A549 treated with CpdA at 1 μM for 4 hours (cell line): ENCODE data around the gene PCGF2. TPM values are rescaled to one million over a fixed set of nuclear protein-coding genes. Genes with fewer than 3 reads are reported as not detected.

Source experiments
- total RNA-seq: library from RNA; stranded (reverse); fragments of 200-300 nt; extraction: Qiagen RNA extraction; gene quantifications from 5 replicates; pipeline ENCODE4 v1.2.3, GENCODE V29; 2022; ENCODE audit warnings: low read depth

Gene PCGF2
- total RNA-seq, result 34.8 to 65.1 TPM (median 60.6 TPM) in 5 replicates

GRCh38 chr17:38748149-38748891, at the start of gene PCGF2:
Gene PCGF2 (minus strand): TSS chr17:38748336. CDS start chr17:38740402, 7,934 bp downstream.

DNA sequence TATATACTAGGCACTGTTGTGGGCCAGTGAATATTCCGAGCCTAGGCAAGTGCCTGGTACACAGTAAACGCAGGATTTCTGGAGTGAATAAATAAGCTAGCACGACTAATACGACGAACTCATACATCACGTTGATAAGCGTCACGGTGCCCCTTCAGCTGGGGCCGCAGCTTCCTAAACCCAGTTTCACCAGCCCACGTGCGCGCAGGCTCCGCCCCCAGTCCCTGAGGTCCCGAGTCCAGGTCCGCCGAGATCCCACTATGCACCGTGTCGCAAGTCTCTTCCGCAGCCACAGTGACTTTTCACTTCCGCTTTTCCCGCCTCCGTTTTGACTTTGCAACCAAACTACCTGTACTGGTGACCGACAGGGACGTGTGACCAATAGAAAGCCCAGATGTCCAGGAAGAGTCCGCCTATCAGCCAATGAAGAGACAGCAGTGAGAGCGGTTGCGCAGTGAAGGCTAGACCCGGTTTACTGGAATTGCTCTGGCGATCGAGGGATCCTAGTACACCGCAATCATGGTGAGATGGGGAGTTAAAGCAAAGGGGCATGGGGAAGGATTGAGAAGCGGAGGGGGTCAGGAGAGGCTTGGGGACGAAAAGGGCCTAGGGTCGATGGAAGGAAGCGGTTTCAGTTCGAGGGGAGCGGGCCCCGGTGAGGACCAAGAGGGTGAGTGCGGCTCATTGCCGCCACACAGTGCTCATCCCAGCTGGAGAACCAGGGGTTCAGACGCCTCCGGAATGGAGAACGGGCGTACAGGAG, 4.4 kb upstream of the PCGF2 start, which contains the start of gene PSMB3:
Gene PSMB3, plus strand, starts transcription at position 434 of the 763 bp plus-strand sequence. Its CDS starts 86 bp downstream, at position 520.

GRCh38 chr17:38729886-38730525, 18.1 kb downstream of the PCGF2 start, which contains the start of gene CISD3:
Gene CISD3 (plus strand): TSS chr17:38730341. CDS start chr17:38730359, 18 bp downstream.

GRCh38 chr17:38704606-38705522, 43.3 kb downstream of the PCGF2 start, which contains the start of gene MLLT6:
Gene MLLT6 (plus strand): TSS chr17:38705273. CDS start chr17:38705633, 360 bp downstream.

Other genes starting within 250 kb of the PCGF2 start
- gene SRCIN1, start 142.4 kb downstream of the PCGF2 start, total RNA-seq, result 0.84 to 3.1 TPM (median 2.3 TPM) in 5 replicates
- 11.2 to 15.0 TPM (median 14.6 TPM) in 5 replicates for gene EPOP, start 73.4 kb downstream of the PCGF2 start, total RNA-seq
- 24.7 to 37.7 TPM (median 29.3 TPM) in 5 replicates for gene MLLT6, start 43.1 kb downstream of the PCGF2 start, total RNA-seq
- gene CISD3, start 18.0 kb downstream of the PCGF2 start, total RNA-seq, result 42.9 to 100 TPM (median 86.3 TPM) in 5 replicates
- 325 to 456 TPM (median 440 TPM) in 5 replicates for gene PSMB3, start 4.4 kb upstream of the PCGF2 start, total RNA-seq
- gene PIP4K2B, start 51.2 kb upstream of the PCGF2 start, total RNA-seq, result 36.7 to 44.9 TPM (median 40.9 TPM) in 5 replicates
- gene CWC25, start 77.0 kb upstream of the PCGF2 start, total RNA-seq, result 20.2 to 29.9 TPM (median 22.8 TPM) in 5 replicates
- 2,529 to 3,045 TPM (median 2,691 TPM) in 5 replicates for gene RPL23, start 105.4 kb upstream of the PCGF2 start, total RNA-seq
- 243 to 263 TPM (median 257 TPM) in 5 replicates for gene LASP1, start 121.7 kb upstream of the PCGF2 start, total RNA-seq
- not detected in 5 replicates for gene FBXO47, start 219.1 kb upstream of the PCGF2 start, total RNA-seq